Loucy (cell line): ENCODE measurements around the gene ZCCHC10.

Source experiments
- H2AFZ ChIP-seq: fragments of 200-600 bp; sonication (generic); 2 replicates; pipeline ENCODE4 v1.6.0; 2016; ENCODE audit warnings: antibody characterized with exemption, mild to moderate bottlenecking, low read length, moderate library complexity
- H3F3A ChIP-seq: fragments of 200-600 bp; 2 replicates; pipeline ENCODE4 v1.6.0; 2016; ENCODE audit warnings: antibody characterized with exemption, low read depth, mild to moderate bottlenecking
- H3K27me3 ChIP-seq: fragments of 200-600 bp; sonication (generic); 2 replicates; pipeline ENCODE4 v1.6.1; 2014; ENCODE audit warnings: low read length, mild to moderate bottlenecking; ENCODE audit not compliant: insufficient read depth, poor library complexity, severe bottlenecking
- H3K36me3 ChIP-seq: fragments of 200-600 bp; sonication (generic); 2 replicates; pipeline ENCODE4 v1.6.1; 2016; ENCODE audit warnings: low read length; ENCODE audit not compliant: insufficient read depth
- H3K4me1 ChIP-seq: fragments of 200-600 bp; sonication (generic); 2 replicates; pipeline ENCODE4 v1.5.1; 2014; ENCODE audit warnings: low read length, mild to moderate bottlenecking; ENCODE audit not compliant: insufficient read depth, poor library complexity, severe bottlenecking
- H3K4me2 ChIP-seq: fragments of 200-600 bp; sonication (generic); 2 replicates; pipeline ENCODE4 v1.6.0; 2014; ENCODE audit warnings: antibody characterized with exemption, low read length, low read depth, mild to moderate bottlenecking; ENCODE audit not compliant: poor library complexity, severe bottlenecking
- H3K4me3 ChIP-seq: fragments of 200-600 bp; sonication (generic); 2 replicates; pipeline ENCODE4 v1.5.1; 2014; ENCODE audit warnings: low read length, mild to moderate bottlenecking, mixed read lengths; ENCODE audit not compliant: poor library complexity, severe bottlenecking
- H3K79me2 ChIP-seq: fragments of 200-600 bp; sonication (generic); 2 replicates; pipeline ENCODE4 v1.6.1; 2014; ENCODE audit warnings: low read length; ENCODE audit not compliant: insufficient read depth
- H3K9ac ChIP-seq: fragments of 200-600 bp; sonication (generic); 2 replicates; pipeline ENCODE4 v1.6.0; 2014; ENCODE audit warnings: mild to moderate bottlenecking, low read depth, low read length, moderate library complexity; ENCODE audit not compliant: poor library complexity, severe bottlenecking
- H3K9me2 ChIP-seq: fragments of 200-600 bp; sonication (generic); replicated peaks from 2 replicates; pipeline ENCODE4 v1.6.1; 2016; ENCODE audit warnings: low read depth, low read length, mixed read lengths
- H3K9me3 ChIP-seq: fragments of 200-600 bp; sonication (generic); 2 replicates; pipeline ENCODE4 v1.6.1; 2014; ENCODE audit warnings: mild to moderate bottlenecking, antibody characterized with exemption, low read length, low read depth; ENCODE audit not compliant: insufficient read depth
- H4K20me1 ChIP-seq: fragments of 200-600 bp; sonication (generic); 2 replicates; pipeline ENCODE4 v1.6.0; 2014; ENCODE audit warnings: antibody characterized with exemption, low read length, mild to moderate bottlenecking; ENCODE audit not compliant: insufficient read depth, poor library complexity, severe bottlenecking
- EZH2phosphoT487 ChIP-seq: fragments of 200-600 bp; IDR thresholded peaks from 2 replicates; pipeline ENCODE4 v1.6.1; 2018; ENCODE audit warnings: antibody characterized with exemption, mild to moderate bottlenecking, moderate library complexity, borderline replicate concordance
- TF ChIP-seq, protein P1 (sequence below): fragments of 200-600 bp; sonication (generic); conservative IDR thresholded peaks from 2 replicates; pipeline ENCODE4 v1.5.1; 2014; ENCODE audit warnings: mild to moderate bottlenecking, antibody characterized with exemption, low read length

ZCCHC10 gene

DNA sequence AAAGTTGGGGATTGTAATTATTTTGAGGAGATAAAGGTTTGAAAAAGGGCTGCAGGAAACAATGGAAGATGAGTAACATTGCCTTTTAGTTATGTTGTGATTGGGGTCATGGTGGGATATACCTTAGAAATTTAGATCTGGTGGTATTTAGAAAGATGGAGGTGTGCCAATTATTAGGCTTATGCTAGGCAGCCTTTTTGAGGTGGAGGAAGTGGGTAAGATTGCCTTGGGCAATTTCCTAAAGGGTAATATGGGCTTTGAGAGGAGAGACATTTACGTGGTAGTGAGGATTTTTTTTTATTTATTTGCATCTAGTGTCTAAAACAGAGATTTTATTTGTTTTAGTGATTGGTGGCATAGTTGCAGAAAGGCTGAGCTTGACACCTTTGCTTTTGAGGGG is 35.9 kb upstream of the ZCCHC10 start:
- H3K4me1 ChIP-seq = peaks cover 9% of the 10 kb centered on the region
- peaks cover 68% of the 10 kb centered on the region for H3K79me2 ChIP-seq
- TF ChIP-seq EZH2phosphoT487 = no peak
- TF ChIP-seq, protein P1, sequence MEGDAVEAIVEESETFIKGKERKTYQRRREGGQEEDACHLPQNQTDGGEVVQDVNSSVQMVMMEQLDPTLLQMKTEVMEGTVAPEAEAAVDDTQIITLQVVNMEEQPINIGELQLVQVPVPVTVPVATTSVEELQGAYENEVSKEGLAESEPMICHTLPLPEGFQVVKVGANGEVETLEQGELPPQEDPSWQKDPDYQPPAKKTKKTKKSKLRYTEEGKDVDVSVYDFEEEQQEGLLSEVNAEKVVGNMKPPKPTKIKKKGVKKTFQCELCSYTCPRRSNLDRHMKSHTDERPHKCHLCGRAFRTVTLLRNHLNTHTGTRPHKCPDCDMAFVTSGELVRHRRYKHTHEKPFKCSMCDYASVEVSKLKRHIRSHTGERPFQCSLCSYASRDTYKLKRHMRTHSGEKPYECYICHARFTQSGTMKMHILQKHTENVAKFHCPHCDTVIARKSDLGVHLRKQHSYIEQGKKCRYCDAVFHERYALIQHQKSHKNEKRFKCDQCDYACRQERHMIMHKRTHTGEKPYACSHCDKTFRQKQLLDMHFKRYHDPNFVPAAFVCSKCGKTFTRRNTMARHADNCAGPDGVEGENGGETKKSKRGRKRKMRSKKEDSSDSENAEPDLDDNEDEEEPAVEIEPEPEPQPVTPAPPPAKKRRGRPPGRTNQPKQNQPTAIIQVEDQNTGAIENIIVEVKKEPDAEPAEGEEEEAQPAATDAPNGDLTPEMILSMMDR = no peak
- H3K27me3 ChIP-seq = no peaks in the 10 kb centered on the region
- no peaks in the 10 kb centered on the region for H3K9me3 ChIP-seq
- no peak overlapping the region for H2AFZ ChIP-seq
- peak overlapping the region; percentile 29 for H3K4me2 ChIP-seq
- no peak overlapping the region for H3K9ac ChIP-seq
- H3K4me3 ChIP-seq = no peak overlapping the region
- no peaks in the 10 kb centered on the region for H3K9me2 ChIP-seq
- H3F3A ChIP-seq = no peaks in the 10 kb centered on the region
- H3K36me3 ChIP-seq = peaks cover 13% of the 10 kb centered on the region; the same call in 1 of the 2 replicates
- peaks cover 11% of the 10 kb centered on the region for H4K20me1 ChIP-seq

- Histone ChIP-seq H3K79me2 (peaks cover 90% of the 10 kb centered on the region), H3F3A (no peaks in the 10 kb centered on the region), H3K36me3 (no peaks in the 10 kb centered on the region), H2AFZ (no peak overlapping the region), H3K9me3 (no peaks in the 10 kb centered on the region), H4K20me1 (peaks cover 29% of the 10 kb centered on the region), H3K9ac (no peak overlapping the region), H3K4me1 (peaks cover 16% of the 10 kb centered on the region), H3K4me3 (no peak overlapping the region), H3K4me2 (no peak overlapping the region), H3K27me3 (no peaks in the 10 kb centered on the region), H3K9me2 (no peaks in the 10 kb centered on the region)
- TF ChIP-seq, protein P1 = no peak
- no peak for TF ChIP-seq EZH2phosphoT487
Measured at GRCh38 chr5:133059621-133060020, 33.3 kb upstream of the ZCCHC10 start.

DNA sequence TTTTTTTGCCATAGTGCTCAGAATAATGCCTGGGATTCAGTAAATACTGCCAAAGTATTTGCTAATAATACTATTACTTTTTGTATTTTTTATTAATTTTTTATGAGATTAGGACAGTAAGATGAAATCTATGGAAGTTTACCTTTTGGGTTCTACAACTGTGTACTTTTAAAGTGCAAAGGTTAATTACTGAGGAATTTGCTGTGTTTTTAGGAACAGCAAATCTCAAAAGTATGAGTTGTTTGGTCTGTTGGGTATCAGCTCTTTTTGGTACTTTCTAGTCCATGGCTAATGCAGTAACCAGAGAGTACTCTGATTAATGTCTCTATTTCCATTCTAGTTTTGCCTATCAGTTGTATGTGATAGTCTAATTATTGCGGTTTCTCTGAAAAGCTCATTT is 30.5 kb upstream of the ZCCHC10 start:
- TF ChIP-seq, protein P1 = no peak
- TF ChIP-seq EZH2phosphoT487 = no peak
- Histone ChIP-seq H3K4me3 (peak overlapping the region; percentile 17), H3K9me2 (no peaks in the 10 kb centered on the region), H3K4me2 (peak overlapping the region; percentile 61), H3K36me3 (no peaks in the 10 kb centered on the region), H3K4me1 (peaks cover 8% of the 10 kb centered on the region), H3F3A (no peaks in the 10 kb centered on the region), H3K9ac (no peak overlapping the region), H4K20me1 (peaks cover 50% of the 10 kb centered on the region), H2AFZ (no peak overlapping the region), H3K79me2 (peaks cover 91% of the 10 kb centered on the region), H3K9me3 (no peaks in the 10 kb centered on the region), H3K27me3 (no peaks in the 10 kb centered on the region)
